PC-9 (cell line): Measurements from ENCODE around the gene NUDT5.

Source experiments
- CTCF ChIP-seq: fragments of 200-600 bp; sonication (generic); conservative IDR thresholded peaks from 2 replicates; pipeline ENCODE4 v1.6.1; 2017; ENCODE audit warnings: mixed run types, antibody characterized with exemption, mild to moderate bottlenecking, moderate library complexity
- EZH2 ChIP-seq: fragments of 200-600 bp; sonication (generic); IDR thresholded peaks from 2 replicates; pipeline ENCODE4 v1.8.0; 2017; ENCODE audit warnings: antibody characterized with exemption, low read depth

- TF ChIP-seq CTCF (no peak), EZH2 (no peak)
Observed at GRCh38 chr10:12238821-12239220, 43.1 kb upstream of the NUDT5 start.
